ENCODE data around the gene SRGAP2. TPM values are rescaled to one million over a fixed set of nuclear protein-coding genes. Genes with fewer than 3 reads are reported as not detected.
"Not testable (repeated sequence)": the region's sequence is repeated elsewhere in the genome, so short reads cannot be mapped to it uniquely, and the experiment has no call there.

SRGAP2 gene
- total RNA-seq, 1 experiment from 2014 or later: 66.8 TPM

GRCh38 chr1:206224190-206224776 lies 20.9 kb downstream of the SRGAP2 start:
- not testable (repeated sequence) for H3K36me3 ChIP-seq (replicated peaks; ENCODE audit: control insufficient read depth, insufficient read depth, low read length); H3K27me3 ChIP-seq (ENCODE audit: control insufficient read depth, insufficient read depth, low read length); H3K4me3 ChIP-seq (ENCODE audit: insufficient read depth, low read depth, low read length); DNase-seq

- not testable (repeated sequence) for H3K4me3 ChIP-seq (ENCODE audit: insufficient read depth, low read depth, low read length); DNase-seq; H3K27me3 ChIP-seq (ENCODE audit: control insufficient read depth, insufficient read depth, low read length); H3K36me3 ChIP-seq (replicated peaks; ENCODE audit: control insufficient read depth, insufficient read depth, low read length)
Measured at GRCh38 chr1:206225386-206225785, 22.0 kb downstream of the SRGAP2 start.

DNA sequence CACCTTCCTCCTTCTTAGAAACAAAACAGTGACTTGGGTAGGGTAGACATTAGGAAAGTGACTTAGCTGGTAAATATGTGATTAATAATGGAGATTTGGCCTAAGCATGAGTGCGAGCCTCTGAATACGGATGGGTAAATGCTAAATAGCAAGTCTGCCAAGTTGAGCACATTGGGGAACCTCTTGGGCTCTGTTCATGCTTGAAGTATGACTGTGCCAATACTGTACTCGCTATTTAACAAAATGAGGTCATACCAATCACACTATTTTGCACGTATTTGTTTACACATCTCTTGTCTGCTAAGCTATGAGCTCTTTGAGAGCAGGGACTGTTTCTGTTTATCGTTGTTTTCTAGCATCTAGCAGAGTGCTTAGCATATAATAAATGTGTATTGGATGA lies 23.5 kb downstream of the SRGAP2 start:
- not testable (repeated sequence) for H3K4me3 ChIP-seq (ENCODE audit: insufficient read depth, low read depth, low read length); H3K27me3 ChIP-seq (ENCODE audit: control insufficient read depth, insufficient read depth, low read length); DNase-seq; H3K36me3 ChIP-seq (replicated peaks; ENCODE audit: control insufficient read depth, insufficient read depth, low read length)

DNA sequence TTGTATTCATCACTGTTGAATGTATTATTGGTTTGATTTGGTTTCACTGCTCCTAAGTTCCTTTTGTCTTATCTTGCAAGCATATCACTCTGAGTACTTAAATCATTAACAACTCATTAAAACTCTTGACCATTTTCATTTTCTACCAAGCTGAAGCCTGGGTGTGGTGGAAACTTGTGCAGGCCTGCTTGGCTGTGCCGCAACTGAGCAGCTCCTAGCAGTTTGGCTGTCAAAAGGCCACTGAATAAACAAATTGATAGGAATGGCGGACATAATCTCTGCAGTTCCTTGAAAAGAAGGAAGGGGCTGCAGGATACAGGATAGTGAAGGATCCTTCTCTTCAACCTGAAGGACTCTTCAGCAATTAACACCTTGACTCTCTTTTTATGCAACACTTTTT lies 25.9 kb downstream of the SRGAP2 start:
- H3K27me3 ChIP-seq (ENCODE audit: control insufficient read depth, insufficient read depth, low read length); DNase-seq; H3K4me3 ChIP-seq (ENCODE audit: insufficient read depth, low read depth, low read length); H3K36me3 ChIP-seq (replicated peaks; ENCODE audit: control insufficient read depth, insufficient read depth, low read length): not testable (repeated sequence)

DNA sequence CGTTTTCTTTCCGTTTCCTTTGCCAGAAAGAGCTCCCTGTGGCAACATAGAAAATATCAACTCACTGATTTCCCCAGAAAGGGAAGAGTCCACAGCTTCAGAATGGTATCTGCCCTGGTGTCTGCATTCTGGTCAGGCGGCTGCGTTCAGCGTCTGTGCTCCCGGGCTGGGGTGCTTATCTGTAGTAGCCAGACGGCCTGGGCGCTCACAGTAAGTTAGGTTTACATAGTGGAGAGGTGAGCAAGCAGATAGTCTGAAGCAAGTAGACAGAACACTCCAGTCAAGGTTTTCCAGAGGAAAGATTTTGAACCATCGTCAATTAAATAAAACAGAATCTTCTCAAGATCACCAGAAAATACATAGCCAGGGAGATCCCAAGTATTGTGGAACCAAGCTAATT lies 28.6 kb downstream of the SRGAP2 start:
- not testable (repeated sequence) for H3K36me3 ChIP-seq (replicated peaks; ENCODE audit: control insufficient read depth, insufficient read depth, low read length); H3K27me3 ChIP-seq (ENCODE audit: control insufficient read depth, insufficient read depth, low read length); DNase-seq; H3K4me3 ChIP-seq (ENCODE audit: insufficient read depth, low read depth, low read length)

GRCh38 chr1:206232970-206233645 lies 29.8 kb downstream of the SRGAP2 start:
- H3K27me3 ChIP-seq (ENCODE audit: control insufficient read depth, insufficient read depth, low read length); H3K36me3 ChIP-seq (replicated peaks; ENCODE audit: control insufficient read depth, insufficient read depth, low read length); DNase-seq; H3K4me3 ChIP-seq (ENCODE audit: insufficient read depth, low read depth, low read length): not testable (repeated sequence)

DNA sequence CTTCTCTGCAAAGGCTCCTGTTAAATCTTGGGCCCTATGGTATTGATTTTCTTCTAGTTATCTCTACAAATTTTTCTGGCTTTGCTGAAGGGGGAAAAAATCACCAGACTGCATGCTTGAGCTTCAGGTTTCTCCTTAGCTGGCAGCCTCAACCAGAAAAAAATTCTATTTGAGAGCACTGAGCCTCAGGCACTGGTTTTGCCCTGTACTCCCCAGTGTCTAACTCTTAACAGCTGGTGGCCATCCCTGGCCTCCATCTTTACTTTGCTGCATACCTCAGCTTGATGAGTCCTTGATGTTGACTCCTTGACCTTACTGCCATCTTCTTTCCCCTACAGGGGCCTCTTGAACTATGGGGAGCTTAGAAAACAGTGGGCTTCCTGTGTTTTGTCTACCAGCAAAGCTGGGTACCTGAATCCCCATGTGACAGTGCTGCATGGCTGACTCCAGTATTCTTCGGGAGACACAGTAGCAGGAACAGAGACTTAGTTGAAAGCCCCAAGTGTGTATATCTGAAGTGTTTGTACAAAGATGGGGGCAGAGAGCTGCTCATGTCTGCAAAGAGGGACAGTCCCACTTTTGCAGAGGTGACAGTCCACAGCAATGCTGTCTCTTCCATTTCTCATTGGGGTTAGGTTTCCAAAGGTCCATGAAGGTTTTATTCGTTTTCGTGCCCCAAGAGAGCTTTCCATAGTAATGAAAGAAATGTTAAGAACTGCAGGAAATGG lies 31.0 kb downstream of the SRGAP2 start:
- H3K27me3 ChIP-seq (ENCODE audit: control insufficient read depth, insufficient read depth, low read length); H3K4me3 ChIP-seq (ENCODE audit: insufficient read depth, low read depth, low read length); DNase-seq; H3K36me3 ChIP-seq (replicated peaks; ENCODE audit: control insufficient read depth, insufficient read depth, low read length): not testable (repeated sequence)

GRCh38 chr1:206235190-206235589 lies 31.8 kb downstream of the SRGAP2 start:
- not testable (repeated sequence) for H3K36me3 ChIP-seq (replicated peaks; ENCODE audit: control insufficient read depth, insufficient read depth, low read length); H3K27me3 ChIP-seq (ENCODE audit: control insufficient read depth, insufficient read depth, low read length); DNase-seq; H3K4me3 ChIP-seq (ENCODE audit: insufficient read depth, low read depth, low read length)

DNA sequence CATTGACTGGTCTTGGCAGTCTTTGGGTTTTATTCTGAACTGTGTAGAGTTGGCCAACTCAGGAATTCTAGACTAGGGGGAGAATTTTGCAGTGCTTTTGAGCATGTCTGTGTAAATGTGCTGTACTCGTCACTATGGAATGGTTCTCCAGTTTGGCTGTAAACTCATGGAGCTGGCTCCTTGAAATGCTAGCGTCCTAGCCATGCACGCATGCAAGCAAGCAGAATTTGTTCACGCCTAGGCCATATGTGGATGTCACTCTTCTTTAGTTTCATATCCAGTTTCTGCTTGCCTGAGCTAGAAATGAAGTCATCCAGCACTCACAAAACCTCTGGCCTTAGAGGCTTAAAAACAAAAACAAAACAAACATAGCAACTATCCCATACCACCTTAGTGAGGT lies 36.9 kb downstream of the SRGAP2 start:
- not testable (repeated sequence) for H3K36me3 ChIP-seq (replicated peaks; ENCODE audit: control insufficient read depth, insufficient read depth, low read length); H3K4me3 ChIP-seq (ENCODE audit: insufficient read depth, low read depth, low read length); H3K27me3 ChIP-seq (ENCODE audit: control insufficient read depth, insufficient read depth, low read length); DNase-seq

GRCh38 chr1:206243335-206243734 lies 40.0 kb downstream of the SRGAP2 start:
- not testable (repeated sequence) for DNase-seq; H3K36me3 ChIP-seq (replicated peaks; ENCODE audit: control insufficient read depth, insufficient read depth, low read length); H3K4me3 ChIP-seq (ENCODE audit: insufficient read depth, low read depth, low read length); H3K27me3 ChIP-seq (ENCODE audit: control insufficient read depth, insufficient read depth, low read length)

- H3K4me3 ChIP-seq (ENCODE audit: insufficient read depth, low read depth, low read length); DNase-seq; H3K27me3 ChIP-seq (ENCODE audit: control insufficient read depth, insufficient read depth, low read length); H3K36me3 ChIP-seq (replicated peaks; ENCODE audit: control insufficient read depth, insufficient read depth, low read length): not testable (repeated sequence)
Measured at GRCh38 chr1:206245479-206245878, 42.1 kb downstream of the SRGAP2 start.

DNA sequence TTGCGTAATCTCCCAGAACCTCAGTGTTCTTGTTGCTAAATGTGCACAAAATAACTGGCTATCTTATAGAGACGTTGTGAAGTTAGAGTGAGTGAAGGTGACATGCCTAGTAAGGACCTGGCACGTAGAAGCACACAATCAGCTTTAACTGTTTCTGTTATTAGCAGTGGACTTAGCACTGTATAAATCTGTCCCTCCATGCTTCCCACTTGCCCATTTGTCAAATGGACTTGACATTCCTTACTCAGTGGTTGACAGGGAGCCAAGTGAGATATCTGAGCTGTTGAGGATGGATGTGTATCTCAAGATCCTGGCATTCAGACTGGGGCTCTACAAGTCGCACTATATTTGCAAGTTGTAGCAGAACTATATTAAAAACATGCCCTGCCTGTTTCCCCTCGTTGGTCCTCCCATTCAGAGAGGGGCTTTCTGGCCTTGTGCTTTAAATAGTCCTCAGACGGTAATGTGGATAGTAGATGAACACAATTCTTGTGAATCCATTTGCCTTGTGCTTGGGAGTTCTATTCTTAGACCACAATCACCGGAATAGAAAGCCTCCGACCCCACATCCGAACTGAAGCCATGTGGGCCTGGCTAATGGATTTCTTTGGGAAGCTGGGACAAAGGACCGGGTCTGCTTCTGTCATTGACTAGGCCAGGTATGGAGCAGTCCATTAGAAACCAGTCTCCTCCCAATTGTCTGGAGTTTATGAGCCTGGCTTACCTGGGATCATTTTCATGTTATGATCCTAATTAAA lies 43.0 kb downstream of the SRGAP2 start:
- not testable (repeated sequence) for DNase-seq; H3K4me3 ChIP-seq (ENCODE audit: insufficient read depth, low read depth, low read length); H3K27me3 ChIP-seq (ENCODE audit: control insufficient read depth, insufficient read depth, low read length); H3K36me3 ChIP-seq (replicated peaks; ENCODE audit: control insufficient read depth, insufficient read depth, low read length)

- H3K4me3 ChIP-seq (ENCODE audit: insufficient read depth, low read depth, low read length); H3K27me3 ChIP-seq (ENCODE audit: control insufficient read depth, insufficient read depth, low read length); DNase-seq; H3K36me3 ChIP-seq (replicated peaks; ENCODE audit: control insufficient read depth, insufficient read depth, low read length): not testable (repeated sequence)
Measured at GRCh38 chr1:206250953-206251681, 47.8 kb downstream of the SRGAP2 start.

DNA sequence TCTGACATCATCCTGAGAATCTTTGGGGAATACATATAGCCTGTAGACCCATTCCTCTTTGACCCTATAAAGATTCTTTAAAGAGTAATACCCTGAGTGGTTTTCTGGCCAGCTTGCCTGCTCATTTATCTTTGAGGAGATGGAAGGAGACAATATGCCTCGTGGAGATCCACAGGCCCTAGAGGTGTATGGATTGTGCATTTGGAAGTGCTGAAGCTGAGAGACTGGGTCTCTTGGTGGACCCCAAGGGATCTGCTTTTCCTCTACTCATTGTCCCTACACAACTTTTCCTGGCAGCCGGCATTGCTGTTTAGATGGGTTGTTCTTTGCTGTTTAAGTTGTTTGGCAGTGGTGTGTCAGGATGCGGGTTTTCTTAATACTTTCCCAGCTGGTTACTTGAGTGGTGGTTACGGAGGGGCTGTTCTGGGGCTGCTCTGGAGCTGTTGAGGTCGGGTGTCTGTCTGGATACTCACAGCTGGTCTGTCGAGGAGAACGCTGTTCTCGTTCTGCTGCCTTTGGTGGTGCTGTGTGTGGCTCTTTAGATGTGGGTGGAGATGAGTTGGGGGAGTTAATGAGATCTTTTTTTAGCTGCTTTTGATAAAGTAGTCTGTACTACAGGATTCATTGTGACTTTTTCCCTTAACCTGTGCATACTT lies 49.5 kb downstream of the SRGAP2 start:
- DNase-seq; H3K36me3 ChIP-seq (replicated peaks; ENCODE audit: control insufficient read depth, insufficient read depth, low read length); H3K27me3 ChIP-seq (ENCODE audit: control insufficient read depth, insufficient read depth, low read length); H3K4me3 ChIP-seq (ENCODE audit: insufficient read depth, low read depth, low read length): not testable (repeated sequence)

All from H7 (cell line).